ENCODE results near the gene ZDHHC16.

ZDHHC16 gene

GRCh38 chr10:97479939-97480338, 34.0 kb downstream of the ZDHHC16 start:
- TF ChIP-seq POLR2A (IDR thresholded peaks at IDR 0.05; ENCODE audit: low read depth, low read length) = no peak
- no peak for FAIRE-seq
- DNase-seq (ENCODE audit: insufficient read length, low spot score) = no peak

DNA sequence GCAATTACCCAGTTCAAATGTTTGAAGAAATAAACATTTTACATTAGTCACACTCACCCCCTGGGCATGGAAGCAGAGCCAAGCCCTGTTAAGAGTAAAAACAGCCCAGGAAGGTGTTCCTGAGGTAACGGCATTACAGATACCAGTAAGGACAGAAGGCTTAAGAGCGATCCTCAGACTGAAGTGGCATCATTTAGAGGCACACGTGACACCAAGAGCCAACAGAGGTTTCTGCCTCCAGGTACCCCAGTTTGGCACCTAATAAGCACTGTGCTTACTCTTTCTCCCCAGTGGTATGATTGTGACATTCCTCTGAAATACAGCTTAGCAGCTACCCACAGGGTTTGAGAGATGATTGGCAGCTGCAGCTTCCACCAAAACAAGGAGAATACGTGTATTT, 35.1 kb downstream of the ZDHHC16 start:
- TF ChIP-seq POLR2A (IDR thresholded peaks at IDR 0.05; ENCODE audit: low read depth, low read length) = no peak
- FAIRE-seq (no peak), DNase-seq (ENCODE audit: insufficient read length, low spot score) (no peak)

GRCh38 chr10:97482381-97482780, 36.4 kb downstream of the ZDHHC16 start:
- TF ChIP-seq POLR2A (IDR thresholded peaks at IDR 0.05; ENCODE audit: low read depth, low read length) = no peak
- DNase-seq (ENCODE audit: insufficient read length, low spot score) (no peak), FAIRE-seq (no peak)

- FAIRE-seq (no peak), DNase-seq (ENCODE audit: insufficient read length, low spot score) (no peak)
- TF ChIP-seq POLR2A (IDR thresholded peaks at IDR 0.05; ENCODE audit: low read depth, low read length) = no peak
Observed at GRCh38 chr10:97483506-97483905, 37.5 kb downstream of the ZDHHC16 start.

- DNase-seq (ENCODE audit: insufficient read length, low spot score) = no peak
- no peak for TF ChIP-seq POLR2A (IDR thresholded peaks at IDR 0.05; ENCODE audit: low read depth, low read length)
- FAIRE-seq = no peak
Observed at GRCh38 chr10:97483921-97484320, 37.9 kb downstream of the ZDHHC16 start.

DNA sequence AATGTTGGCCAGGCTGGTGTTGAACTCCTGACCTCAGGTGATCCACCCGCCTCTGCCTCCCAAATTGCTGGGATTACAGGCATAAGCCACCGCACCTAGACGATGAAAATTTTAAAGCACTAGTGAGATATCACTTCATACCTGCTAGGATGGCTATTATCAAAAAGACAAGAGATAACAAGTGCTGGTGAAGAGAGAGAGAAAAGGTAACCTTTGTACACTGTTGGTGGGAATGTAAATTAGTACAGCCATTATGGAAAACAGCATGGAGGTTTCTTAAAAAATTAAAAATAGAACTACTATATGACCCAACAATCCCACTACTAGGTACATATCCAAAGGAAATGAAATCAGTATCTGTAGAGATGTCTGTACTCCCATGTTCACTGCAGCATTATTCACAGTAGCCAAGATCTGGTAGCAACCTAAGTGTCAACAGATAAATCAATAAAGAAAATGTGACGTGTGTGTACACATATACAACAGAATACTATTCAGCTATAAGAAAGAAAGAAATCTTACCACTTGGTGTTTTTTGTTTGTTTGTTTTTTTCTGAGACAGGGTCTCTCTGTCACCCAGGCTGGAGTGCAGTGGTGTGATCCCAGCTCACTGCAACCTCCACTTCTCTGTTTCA, 39.8 kb downstream of the ZDHHC16 start:
- DNase-seq (ENCODE audit: insufficient read length, low spot score) (no peak), FAIRE-seq (no peak)
- TF ChIP-seq POLR2A (IDR thresholded peaks at IDR 0.05; ENCODE audit: low read depth, low read length) = no peak

DNA sequence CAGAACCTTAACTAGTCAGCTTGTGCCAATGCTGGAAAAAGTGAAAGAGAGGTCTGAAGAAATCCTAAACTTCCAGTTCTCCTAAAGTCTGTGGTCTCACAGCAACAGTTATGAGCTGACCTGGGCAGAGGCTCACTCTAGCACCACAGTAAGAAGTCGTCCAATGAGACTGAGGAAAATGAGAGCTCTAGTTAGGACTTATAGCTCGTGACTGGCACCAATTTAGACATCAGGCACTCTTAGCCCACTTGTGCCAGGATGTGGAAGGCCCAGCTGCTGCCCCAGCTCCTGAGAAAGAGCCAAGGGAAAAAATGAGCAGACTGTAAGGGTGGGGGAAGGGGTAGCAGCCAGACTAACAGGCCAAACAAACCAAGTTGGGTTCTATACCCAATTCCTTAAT, 44.6 kb downstream of the ZDHHC16 start:
- FAIRE-seq = no peak
- DNase-seq (ENCODE audit: insufficient read length, low spot score) = no peak
- TF ChIP-seq POLR2A (IDR thresholded peaks at IDR 0.05; ENCODE audit: low read depth, low read length) = no peak

DNA sequence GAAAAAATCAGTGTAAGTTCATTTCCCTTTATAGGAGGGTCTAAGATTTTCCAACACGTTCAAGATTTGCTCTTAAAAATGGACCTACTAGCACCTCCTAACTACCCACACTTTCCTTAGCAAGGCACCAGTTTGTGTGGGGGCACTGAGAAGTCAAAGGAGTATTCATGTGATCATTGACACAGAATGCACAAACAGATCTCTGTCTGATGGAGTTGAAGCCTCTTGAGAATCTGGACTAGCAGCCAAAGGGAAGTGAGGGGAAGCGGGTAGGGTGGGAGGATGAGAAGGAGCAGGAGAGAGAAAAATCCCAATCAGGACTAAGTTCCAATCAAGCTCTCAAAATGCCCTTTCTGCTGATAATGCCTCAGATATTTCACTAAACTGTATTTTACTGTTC, 48.2 kb downstream of the ZDHHC16 start:
- DNase-seq (ENCODE audit: insufficient read length, low spot score) = no peak
- no peak for FAIRE-seq
- no peak for TF ChIP-seq POLR2A (IDR thresholded peaks at IDR 0.05; ENCODE audit: low read depth, low read length)

- TF ChIP-seq POLR2A (IDR thresholded peaks at IDR 0.05; ENCODE audit: low read depth, low read length) = no peak
- FAIRE-seq (no peak), DNase-seq (ENCODE audit: insufficient read length, low spot score) (no peak)
Observed at GRCh38 chr10:97494863-97495506, 49.0 kb downstream of the ZDHHC16 start.

DNA sequence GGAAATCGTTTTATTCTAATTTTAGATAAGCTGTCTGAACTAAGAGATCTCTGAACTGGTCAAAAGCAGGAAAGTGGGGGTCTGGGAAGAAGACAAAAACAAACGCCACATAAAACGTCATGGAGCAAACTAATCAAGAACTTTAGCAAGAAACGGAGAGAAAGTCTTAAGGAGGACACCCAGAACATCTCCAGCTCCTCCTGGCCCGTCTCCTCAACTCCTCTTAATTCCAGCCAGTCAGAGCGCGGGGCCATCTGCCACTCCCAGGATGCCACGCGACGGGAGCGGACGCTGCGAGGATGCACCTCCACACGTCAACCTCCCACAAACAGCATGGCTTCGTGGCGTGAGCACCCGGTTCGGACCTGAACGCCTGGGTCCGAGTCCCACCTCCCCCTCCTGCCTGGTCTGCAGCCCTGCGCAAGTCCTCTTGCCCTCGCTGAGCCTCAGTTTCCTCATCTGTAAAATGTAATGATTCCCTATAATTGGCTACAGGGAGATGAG, 51.6 kb downstream of the ZDHHC16 start:
- TF ChIP-seq POLR2A (IDR thresholded peaks at IDR 0.05; ENCODE audit: low read depth, low read length) = peak; percentile 96
- FAIRE-seq = peak; percentile 62
- DNase-seq (ENCODE audit: insufficient read length, low spot score) = peak; percentile 92

DNA sequence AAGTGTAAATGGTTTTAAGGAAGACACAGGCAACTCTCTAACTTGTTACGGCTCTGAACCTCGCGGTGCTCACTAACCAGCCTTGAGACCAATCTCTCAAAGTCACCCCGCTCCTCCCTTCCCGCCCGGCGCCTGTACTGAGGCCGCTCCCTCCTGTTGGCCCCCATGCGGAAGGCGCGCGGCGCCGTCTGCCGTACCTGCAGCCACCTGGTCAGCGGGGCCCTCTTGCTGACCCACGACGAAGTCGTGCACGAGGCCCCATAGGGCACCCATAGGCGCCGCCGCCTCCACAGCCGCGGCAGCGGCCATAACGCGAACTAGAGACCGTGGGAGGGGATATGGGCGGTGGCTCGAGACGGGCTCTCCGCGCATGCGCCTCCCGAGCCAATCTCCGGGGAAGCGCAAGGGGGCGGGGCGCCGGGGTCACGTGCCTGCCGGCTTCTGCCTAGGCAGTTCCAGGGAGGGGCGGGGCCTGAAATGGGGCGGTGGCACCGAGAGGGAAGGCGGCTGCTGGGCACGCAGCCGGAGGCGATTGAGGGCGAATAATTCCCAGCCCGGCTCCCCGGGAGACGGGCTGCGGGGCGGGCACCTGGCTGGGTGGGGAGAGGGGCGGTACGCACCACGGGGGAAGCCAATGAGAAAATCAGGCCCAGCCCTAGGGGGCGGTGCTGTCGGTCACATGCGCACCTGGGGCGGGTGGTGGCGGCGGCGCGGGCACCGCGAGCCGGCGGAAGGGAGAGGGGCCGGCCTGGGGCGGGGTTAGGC, 52.3 kb downstream of the ZDHHC16 start, which contains the start of gene MMS19:
Gene MMS19 (minus strand): TSS at position 347 of the 765 bp plus-strand sequence. CDS start 38 bp downstream, at position 309.
- peak; percentile 89 for TF ChIP-seq POLR2A (IDR thresholded peaks at IDR 0.05; ENCODE audit: low read depth, low read length)
- peak; percentile 99 for DNase-seq (ENCODE audit: insufficient read length, low spot score)
- no peak for FAIRE-seq

DNA sequence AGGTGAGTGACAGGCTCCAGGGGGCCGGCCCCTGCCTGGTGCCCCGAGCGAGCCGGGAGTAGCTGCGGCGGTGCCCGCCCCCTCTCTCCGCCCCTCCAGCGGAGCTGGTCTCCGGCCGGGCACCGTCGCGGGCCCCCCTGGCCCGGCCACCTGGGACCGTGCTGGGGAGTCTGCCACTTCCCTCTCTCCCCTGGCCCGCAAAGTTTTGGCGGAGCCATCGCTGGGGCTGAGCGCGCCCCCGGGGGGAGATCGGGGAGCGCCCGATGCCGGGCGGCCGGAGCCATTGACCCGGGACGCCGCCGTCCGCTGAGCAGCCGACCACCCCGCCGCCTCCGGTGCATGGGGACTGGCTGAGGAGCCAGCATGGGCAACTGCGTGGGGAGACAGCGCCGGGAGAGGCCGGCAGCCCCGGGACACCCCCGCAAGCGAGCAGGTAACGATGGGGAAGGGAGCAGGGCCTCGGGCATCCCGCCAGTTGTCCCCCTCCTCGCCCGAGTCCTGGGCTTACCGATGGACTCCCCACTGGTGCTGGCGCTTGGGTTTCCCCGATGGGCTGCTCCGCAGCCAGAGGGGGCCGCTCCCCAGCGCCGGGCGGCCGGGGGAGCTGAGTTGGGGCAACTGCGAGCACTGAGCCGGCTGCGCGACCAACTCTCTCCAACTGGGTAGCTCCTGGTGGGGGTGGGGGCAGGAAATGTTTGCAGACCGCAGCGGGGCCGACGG, 53.0 kb downstream of the ZDHHC16 start, which contains the start of gene UBTD1:
Gene UBTD1 (plus strand): TSS at position 84 of the 720 bp plus-strand sequence. CDS start 280 bp downstream, at position 364.
- peak; percentile 97 for DNase-seq (ENCODE audit: insufficient read length, low spot score)
- FAIRE-seq = no peak
- TF ChIP-seq POLR2A (IDR thresholded peaks at IDR 0.05; ENCODE audit: low read depth, low read length) = peak; percentile 64

DNA sequence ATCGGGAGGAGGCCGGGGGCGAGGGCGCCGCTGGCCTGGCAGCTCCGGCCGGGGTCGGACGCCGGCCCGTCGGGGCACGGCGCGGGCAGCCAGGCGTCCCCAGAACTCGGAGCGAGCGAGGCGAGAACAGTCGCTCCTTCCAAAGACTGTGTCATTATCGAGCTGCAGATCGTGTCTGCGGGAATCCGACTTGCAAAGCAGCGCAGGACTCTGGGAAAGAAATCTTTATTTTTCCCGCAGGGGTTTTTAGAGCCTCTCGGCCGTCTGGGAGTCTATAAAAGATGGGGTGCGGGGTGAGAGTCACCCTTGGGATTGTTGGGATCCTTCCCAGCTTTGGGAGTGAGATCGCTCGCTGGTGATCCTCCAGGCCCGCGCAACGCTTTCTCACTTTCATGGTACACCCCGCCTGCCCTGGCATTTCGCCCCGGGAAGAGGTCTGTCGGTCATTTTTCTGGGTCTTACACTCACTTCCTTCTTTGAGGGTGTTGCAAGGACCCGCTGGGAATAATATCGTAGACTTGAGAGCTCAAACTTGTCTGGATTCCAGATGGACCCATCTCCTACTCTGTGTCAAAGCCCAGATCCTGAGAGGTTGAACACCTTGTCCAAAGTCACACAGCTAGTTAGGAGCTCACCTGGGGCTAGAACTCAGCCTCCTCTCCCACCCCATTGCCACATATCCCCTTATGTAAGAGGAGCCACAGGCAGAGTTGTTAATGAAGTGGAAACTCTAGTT, 53.8 kb downstream of the ZDHHC16 start:
- peak; percentile 59 for DNase-seq (ENCODE audit: insufficient read length, low spot score)
- no peak; the same call in 1 of the 2 replicates for TF ChIP-seq POLR2A (IDR thresholded peaks at IDR 0.05; ENCODE audit: low read depth, low read length)
- FAIRE-seq = no peak
